ENCODE results near the gene CLEC7A. TPM values are rescaled to one million over a fixed set of nuclear protein-coding genes. Genes with fewer than 3 reads are reported as not detected.

Gene CLEC7A
- total and polyA plus RNA-seq, 2 experiments from 2014 or later = 1.1 to 2.3 TPM

DNA sequence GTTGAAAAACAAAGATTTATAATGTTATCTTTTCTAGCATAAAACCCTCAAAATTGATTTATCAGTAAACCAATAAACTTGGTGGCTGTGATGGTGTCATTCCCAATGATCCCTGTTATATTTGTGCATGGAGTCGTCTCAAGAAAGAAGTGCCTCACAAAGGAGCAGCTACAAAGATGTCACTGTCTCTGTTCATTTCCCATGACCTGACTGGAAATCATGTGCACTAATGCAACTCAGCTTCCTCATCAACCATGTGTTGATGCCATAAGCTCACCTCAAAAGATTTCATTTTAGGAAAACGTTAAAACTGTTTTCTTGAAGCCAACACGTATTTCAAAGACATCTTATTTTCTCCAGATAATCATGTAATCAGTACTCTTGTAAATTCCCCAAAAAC is 60.0 kb downstream of the CLEC7A start:
- Histone ChIP-seq H3K9me2 (replicated peaks; ENCODE audit: insufficient read depth) (no peaks in the 10 kb centered on the region), H3K27ac (no peak overlapping the region), H3K79me2 (no peaks in the 10 kb centered on the region), H3K36me3 (replicated peaks; ENCODE audit: insufficient read depth, low read depth) (no peaks in the 10 kb centered on the region), H3K4me2 (no peak overlapping the region), H3K27me3 (no peaks in the 10 kb centered on the region), H4K20me1 (ENCODE audit: insufficient read depth, poor library complexity, severe bottlenecking) (no peaks in the 10 kb centered on the region), H3K4me1 (ENCODE audit: insufficient read depth) (no peaks in the 10 kb centered on the region), H3K9me3 (ENCODE audit: low read depth) (no peaks in the 10 kb centered on the region), H2AFZ (no peak overlapping the region), H3K4me3 (no peak overlapping the region)
- WGBS (ENCODE audit: low lambda C conversion rate, missing lambda C conversion rate) = 26% methylated on average over 3 of the region's 3 CpGs
- no peak for DNase-seq (ENCODE audit: low spot score)
- no peak for TF ChIP-seq EZH2phosphoT487 (IDR thresholded peaks at IDR 0.05; ENCODE audit: low read depth, severe bottlenecking, unreplicated experiment)

DNA sequence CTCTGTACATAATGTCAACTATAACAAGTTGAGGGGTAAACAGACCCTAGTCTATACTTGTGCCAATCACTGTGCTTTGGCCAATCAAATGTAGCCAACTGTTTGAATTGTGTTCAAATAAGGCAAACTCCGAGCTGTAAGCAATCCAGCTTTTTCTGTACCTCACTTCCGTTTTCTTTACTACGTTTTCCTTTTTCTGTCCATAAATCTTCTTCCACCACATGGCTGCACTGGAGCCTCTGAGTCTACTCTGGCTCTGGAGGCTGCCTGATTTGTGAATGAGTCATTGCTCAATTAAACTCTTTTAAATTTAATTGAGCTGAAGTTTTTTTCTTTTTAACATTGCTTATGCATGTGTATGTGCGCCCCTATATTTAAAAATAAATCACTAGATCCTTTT is 60.9 kb downstream of the CLEC7A start:
- no peak overlapping the region for H3K4me2 ChIP-seq
- H3K27ac ChIP-seq = no peak overlapping the region
- H3K9me2 ChIP-seq (replicated peaks; ENCODE audit: insufficient read depth) = no peaks in the 10 kb centered on the region
- H3K79me2 ChIP-seq = no peaks in the 10 kb centered on the region
- H3K36me3 ChIP-seq (replicated peaks; ENCODE audit: insufficient read depth, low read depth) = no peaks in the 10 kb centered on the region
- DNase-seq (ENCODE audit: low spot score) = no peak
- no peaks in the 10 kb centered on the region for H4K20me1 ChIP-seq (ENCODE audit: insufficient read depth, poor library complexity, severe bottlenecking)
- 60% methylated on average over 4 of the region's 4 CpGs for WGBS (ENCODE audit: low lambda C conversion rate, missing lambda C conversion rate)
- H3K9me3 ChIP-seq (ENCODE audit: low read depth) = no peaks in the 10 kb centered on the region
- no peak overlapping the region for H2AFZ ChIP-seq
- TF ChIP-seq, protein P1, sequence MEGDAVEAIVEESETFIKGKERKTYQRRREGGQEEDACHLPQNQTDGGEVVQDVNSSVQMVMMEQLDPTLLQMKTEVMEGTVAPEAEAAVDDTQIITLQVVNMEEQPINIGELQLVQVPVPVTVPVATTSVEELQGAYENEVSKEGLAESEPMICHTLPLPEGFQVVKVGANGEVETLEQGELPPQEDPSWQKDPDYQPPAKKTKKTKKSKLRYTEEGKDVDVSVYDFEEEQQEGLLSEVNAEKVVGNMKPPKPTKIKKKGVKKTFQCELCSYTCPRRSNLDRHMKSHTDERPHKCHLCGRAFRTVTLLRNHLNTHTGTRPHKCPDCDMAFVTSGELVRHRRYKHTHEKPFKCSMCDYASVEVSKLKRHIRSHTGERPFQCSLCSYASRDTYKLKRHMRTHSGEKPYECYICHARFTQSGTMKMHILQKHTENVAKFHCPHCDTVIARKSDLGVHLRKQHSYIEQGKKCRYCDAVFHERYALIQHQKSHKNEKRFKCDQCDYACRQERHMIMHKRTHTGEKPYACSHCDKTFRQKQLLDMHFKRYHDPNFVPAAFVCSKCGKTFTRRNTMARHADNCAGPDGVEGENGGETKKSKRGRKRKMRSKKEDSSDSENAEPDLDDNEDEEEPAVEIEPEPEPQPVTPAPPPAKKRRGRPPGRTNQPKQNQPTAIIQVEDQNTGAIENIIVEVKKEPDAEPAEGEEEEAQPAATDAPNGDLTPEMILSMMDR (IDR thresholded peaks at IDR 0.05; ENCODE audit: poor library complexity) = no peak
- TF ChIP-seq EZH2phosphoT487 (IDR thresholded peaks at IDR 0.05; ENCODE audit: low read depth, severe bottlenecking, unreplicated experiment) (no peak), EZH2 (IDR thresholded peaks at IDR 0.05; ENCODE audit: borderline replicate concordance) (no peak)
- H3K4me1 ChIP-seq (ENCODE audit: insufficient read depth) = no peaks in the 10 kb centered on the region
- H3K27me3 ChIP-seq = no peaks in the 10 kb centered on the region
- H3K4me3 ChIP-seq = no peak overlapping the region

DNA sequence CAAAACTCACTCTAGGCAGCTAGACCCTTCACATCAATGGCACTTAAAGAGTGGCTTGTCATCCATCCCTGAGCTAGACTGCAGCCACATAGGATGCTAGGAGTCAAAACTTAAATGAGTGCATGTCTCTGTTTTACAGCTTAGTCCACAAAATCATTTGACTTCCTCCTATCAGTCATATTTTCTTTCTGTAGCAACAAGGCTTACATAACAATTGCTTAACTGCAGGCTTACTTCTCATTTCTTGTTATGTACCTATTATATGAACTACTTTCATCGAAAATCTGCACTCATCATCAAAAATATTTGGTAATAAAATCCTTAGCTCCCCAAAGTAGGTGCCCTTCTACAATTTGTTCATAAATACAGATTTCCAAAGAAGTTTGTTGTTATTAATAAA is 61.4 kb downstream of the CLEC7A start:
- Histone ChIP-seq H3K27me3 (no peaks in the 10 kb centered on the region), H4K20me1 (ENCODE audit: insufficient read depth, poor library complexity, severe bottlenecking) (no peaks in the 10 kb centered on the region), H3K9me2 (replicated peaks; ENCODE audit: insufficient read depth) (no peaks in the 10 kb centered on the region), H3K36me3 (replicated peaks; ENCODE audit: insufficient read depth, low read depth) (no peaks in the 10 kb centered on the region), H3K4me1 (ENCODE audit: insufficient read depth) (no peaks in the 10 kb centered on the region), H3K27ac (no peak overlapping the region), H3K9me3 (ENCODE audit: low read depth) (no peaks in the 10 kb centered on the region), H3K4me3 (no peak overlapping the region), H3K4me2 (no peak overlapping the region), H3K79me2 (no peaks in the 10 kb centered on the region), H2AFZ (no peak overlapping the region)
- 97% methylated on average over 1 of the region's 1 CpG for WGBS (ENCODE audit: low lambda C conversion rate, missing lambda C conversion rate)
- DNase-seq (ENCODE audit: low spot score) = no peak
- TF ChIP-seq EZH2phosphoT487 (IDR thresholded peaks at IDR 0.05; ENCODE audit: low read depth, severe bottlenecking, unreplicated experiment) (no peak), EZH2 (IDR thresholded peaks at IDR 0.05; ENCODE audit: borderline replicate concordance) (no peak)
- TF ChIP-seq, protein P1 (IDR thresholded peaks at IDR 0.05; ENCODE audit: poor library complexity) = no peak

DNA sequence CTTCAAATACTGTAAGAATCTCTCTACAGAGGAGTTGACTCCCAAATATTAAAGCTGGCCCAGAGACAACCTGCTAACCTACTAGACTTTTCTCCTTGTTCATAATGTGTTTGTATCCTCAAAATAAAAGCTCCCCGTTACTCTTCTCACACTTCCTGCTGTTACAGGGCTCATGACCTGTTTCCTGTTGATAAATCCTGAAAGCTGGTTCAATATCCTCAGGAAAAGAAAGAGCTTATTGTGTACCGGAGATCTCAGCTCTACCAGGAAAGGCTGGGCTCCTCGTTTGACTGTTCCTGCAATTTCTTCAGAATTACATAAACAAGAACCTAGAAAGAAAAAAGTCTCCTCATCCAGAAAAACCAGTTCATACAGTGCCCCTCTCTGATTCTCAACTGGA is 62.1 kb downstream of the CLEC7A start:
- Histone ChIP-seq H3K27me3 (no peaks in the 10 kb centered on the region), H3K4me1 (ENCODE audit: insufficient read depth) (no peaks in the 10 kb centered on the region), H3K27ac (no peak overlapping the region), H3K9me2 (replicated peaks; ENCODE audit: insufficient read depth) (no peaks in the 10 kb centered on the region), H4K20me1 (ENCODE audit: insufficient read depth, poor library complexity, severe bottlenecking) (no peaks in the 10 kb centered on the region), H3K4me3 (no peak overlapping the region), H2AFZ (no peak overlapping the region), H3K36me3 (replicated peaks; ENCODE audit: insufficient read depth, low read depth) (no peaks in the 10 kb centered on the region), H3K4me2 (no peak overlapping the region), H3K9me3 (ENCODE audit: low read depth) (no peaks in the 10 kb centered on the region), H3K79me2 (no peaks in the 10 kb centered on the region)
- TF ChIP-seq EZH2 (IDR thresholded peaks at IDR 0.05; ENCODE audit: borderline replicate concordance) (no peak), EZH2phosphoT487 (IDR thresholded peaks at IDR 0.05; ENCODE audit: low read depth, severe bottlenecking, unreplicated experiment) (no peak)
- TF ChIP-seq, protein P1 (IDR thresholded peaks at IDR 0.05; ENCODE audit: poor library complexity) = no peak
- DNase-seq (ENCODE audit: low spot score) = no peak
- 51% methylated on average over 3 of the region's 3 CpGs for WGBS (ENCODE audit: low lambda C conversion rate, missing lambda C conversion rate)

Data from hepatocyte (in vitro differentiated cells).